Mammary epithelial cell (primary cell): ENCODE results near the gene MECP2.

Source experiments
- CTCF ChIP-seq, 2 donors: IDR thresholded peaks in 1 of 2; conservative IDR thresholded peaks in 1 of 2; 2 replicates each; pipeline ENCODE4 v1.5.1; 2011 to 2012; ENCODE audit warnings: inconsistent platforms in 2 of 2, low read length in 2 of 2, mild to moderate bottlenecking in 2 of 2, control low read depth in 1 of 2, low read depth in 1 of 2; ENCODE audit not compliant: insufficient read depth in 1 of 2; ENCODE audit errors: extremely low read depth in 1 of 2
- EZH2 ChIP-seq: IDR thresholded peaks from 2 replicates; pipeline ENCODE4 v1.6.1; 2012; ENCODE audit warnings: low read length, inconsistent platforms, borderline replicate concordance

GRCh38 chrX:154049209-154050112, 48.1 kb downstream of the MECP2 start:
- TF ChIP-seq CTCF (conservative IDR thresholded peaks at IDR 0.05 in 1 of 2, IDR thresholded peaks at IDR 0.05 in 1 of 2; ENCODE audit: extremely low read depth in 1 of 2, insufficient read depth in 1 of 2, low read depth in 1 of 2, low read length in 2 of 2) (no peak), EZH2 (no peak)
